B cell (primary cell): Measurements from ENCODE around the gene CASP1.
"Not testable (repeated sequence)": the region's sequence is repeated elsewhere in the genome, so short reads cannot be mapped to it uniquely, and the experiment has no call there.

ENCODE experiments used
- CTCF ChIP-seq: fragments of 200-600 bp; IDR thresholded peaks from one replicate; pipeline ENCODE4 v1.8.0; 2022; ENCODE audit warnings: antibody characterized with exemption, mild to moderate bottlenecking
- EZH2 ChIP-seq: IDR thresholded peaks from 2 replicates; pipeline ENCODE4 v1.6.1; 2012; ENCODE audit warnings: borderline replicate concordance, low read depth, mild to moderate bottlenecking, moderate library complexity, low read length; ENCODE audit not compliant: insufficient read depth, poor library complexity, severe bottlenecking

GRCh38 chr11:105080171-105080906, 45.4 kb upstream of the CASP1 start:
- TF ChIP-seq EZH2, CTCF: not testable (repeated sequence)
